Bronchial epithelial cell (primary cell): Measurements from ENCODE around the gene MPHOSPH6. TPM values are rescaled to one million over a fixed set of nuclear protein-coding genes. Genes with fewer than 3 reads are reported as not detected.
"Not testable (repeated sequence)": the region's sequence is repeated elsewhere in the genome, so short reads cannot be mapped to it uniquely, and the experiment has no call there.

Experiments
- DNase-seq: peaks from one replicate; pipeline ENCODE4 v3.0.0-alpha.2; 2010; ENCODE audit warnings: low read depth
- FAIRE-seq: peaks from 2 replicates; lab custom pipeline; 2011; peaks lifted over from hg19 to GRCh38; lab: Jason Lieb, UNC
- H3K27me3 ChIP-seq: 2 replicates; pipeline ENCODE4 v1.5.1; 2011; ENCODE audit warnings: low read length; ENCODE audit not compliant: control insufficient read depth, insufficient read depth
- H3K36me3 ChIP-seq: 2 replicates; pipeline ENCODE4 v1.5.1; 2011; ENCODE audit warnings: low read length; ENCODE audit not compliant: control insufficient read depth, insufficient read depth
- H3K4me3 ChIP-seq: 2 replicates; pipeline ENCODE4 v1.5.1; 2011; ENCODE audit warnings: mild to moderate bottlenecking, low read depth, low read length, control low read depth
- CTCF ChIP-seq: IDR thresholded peaks from 2 replicates; pipeline ENCODE4 v1.5.1; 2011; ENCODE audit warnings: mild to moderate bottlenecking, moderate library complexity, low read length, control low read depth, inconsistent platforms; ENCODE audit not compliant: insufficient read depth, severe bottlenecking
- total RNA-seq: library from RNA; depleted of rRNA; stranded (reverse); fragments of >200 nt; gene quantifications from 2 replicates; pipeline ENCODE4 v1.2.1, GENCODE V29; 2014

MPHOSPH6 gene
- total RNA-seq, 1 donor from 2014 or later, result 91.9 TPM

DNA sequence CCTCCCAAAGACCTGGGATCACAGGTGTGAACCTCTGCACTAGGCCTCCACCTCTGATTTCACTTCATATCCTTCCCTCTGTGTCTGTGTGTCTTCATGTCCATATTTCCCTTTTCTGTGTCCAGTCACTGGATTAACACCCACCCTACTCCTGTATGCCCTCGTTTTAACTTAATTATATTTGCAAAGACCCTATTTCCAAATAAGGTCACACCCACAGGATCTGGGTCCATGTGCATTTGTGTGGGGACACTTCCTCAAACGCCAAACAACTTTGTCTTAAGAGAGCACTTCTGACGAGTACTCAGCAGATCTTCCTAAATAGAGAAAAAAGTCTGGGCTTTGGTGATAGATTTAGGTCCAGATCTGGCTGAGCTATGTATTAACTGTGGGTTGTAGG lies 56.3 kb downstream of the MPHOSPH6 start:
- Histone ChIP-seq H3K4me3 (no peak overlapping the region), H3K36me3 (no peaks in the 10 kb centered on the region), H3K27me3 (no peaks in the 10 kb centered on the region)
- no peak for TF ChIP-seq CTCF
- FAIRE-seq (no peak), DNase-seq (no peak)

DNA sequence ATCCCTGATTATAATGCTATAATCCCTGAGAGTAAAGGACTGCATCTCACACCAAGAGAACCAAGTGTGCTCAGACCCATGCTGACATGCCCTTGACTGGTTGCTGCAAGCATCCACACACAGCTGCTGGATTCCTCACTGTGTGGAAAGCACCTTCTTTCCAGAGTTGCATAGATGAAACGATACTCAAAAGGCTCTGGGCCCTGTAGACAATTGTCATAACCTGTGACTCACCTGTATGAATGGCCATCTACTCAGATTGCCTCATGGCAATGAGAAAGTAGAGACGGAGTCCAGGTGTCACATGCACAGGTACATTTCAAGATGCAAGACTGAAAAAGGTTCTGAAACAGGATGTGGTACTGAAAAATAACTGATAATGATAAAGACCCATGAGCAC lies 58.1 kb downstream of the MPHOSPH6 start:
- no peaks in the 10 kb centered on the region for H3K27me3 ChIP-seq
- no peak for TF ChIP-seq CTCF
- H3K36me3 ChIP-seq, result no peaks in the 10 kb centered on the region
- peak; percentile 99 for DNase-seq
- no peak overlapping the region for H3K4me3 ChIP-seq
- no peak for FAIRE-seq

DNA sequence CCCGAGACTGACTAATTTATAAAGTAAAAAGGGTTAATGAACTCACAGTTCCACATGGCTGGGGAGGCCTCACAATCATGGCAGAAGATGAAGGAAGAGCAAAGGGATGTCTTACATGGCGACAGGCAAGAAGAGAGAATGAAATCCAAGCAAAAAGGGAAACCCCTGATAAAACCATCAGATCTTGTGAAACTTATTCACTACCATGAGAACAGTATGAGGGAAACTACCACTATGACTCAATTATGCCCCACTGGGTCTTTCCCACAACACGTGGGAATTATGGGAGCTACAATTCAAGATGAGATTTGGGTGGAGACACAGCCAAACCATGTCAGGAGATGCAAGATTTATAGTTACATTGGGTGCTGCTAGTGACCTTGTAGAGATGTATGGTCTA lies 60.8 kb downstream of the MPHOSPH6 start:
- H3K4me3 ChIP-seq, FAIRE-seq, H3K36me3 ChIP-seq, DNase-seq, H3K27me3 ChIP-seq: not testable (repeated sequence)

- H3K27me3 ChIP-seq, result no peaks in the 10 kb centered on the region
- DNase-seq (no peak), FAIRE-seq (no peak)
- no peaks in the 10 kb centered on the region for H3K36me3 ChIP-seq
- no peak for TF ChIP-seq CTCF
- H3K4me3 ChIP-seq, result no peak overlapping the region
These were observed 61.2 kb downstream of the MPHOSPH6 start for GRCh38 chr16:82108774-82109173.

DNA sequence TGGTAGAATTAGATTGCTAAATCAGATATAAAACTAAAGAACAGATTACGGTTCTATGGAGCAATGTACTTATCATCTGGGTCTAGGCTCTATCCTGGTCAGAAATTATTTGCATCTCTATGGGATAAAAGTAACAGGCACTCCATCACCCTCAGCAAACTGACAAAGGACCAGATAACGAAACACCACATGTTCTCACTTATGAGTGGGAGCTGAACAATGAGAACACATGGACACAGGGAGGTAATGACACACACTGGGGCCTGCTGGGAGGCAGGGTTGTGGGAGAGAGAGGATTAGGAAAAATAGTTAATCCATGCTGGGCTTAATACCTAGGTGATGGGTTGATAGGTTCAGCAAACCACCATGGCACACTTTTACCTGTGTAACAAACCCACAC lies 61.9 kb downstream of the MPHOSPH6 start:
- H3K27me3 ChIP-seq, result no peaks in the 10 kb centered on the region
- H3K4me3 ChIP-seq, result no peak overlapping the region
- DNase-seq, result no peak
- no peaks in the 10 kb centered on the region for H3K36me3 ChIP-seq
- no peak for FAIRE-seq
- no peak for TF ChIP-seq CTCF

DNA sequence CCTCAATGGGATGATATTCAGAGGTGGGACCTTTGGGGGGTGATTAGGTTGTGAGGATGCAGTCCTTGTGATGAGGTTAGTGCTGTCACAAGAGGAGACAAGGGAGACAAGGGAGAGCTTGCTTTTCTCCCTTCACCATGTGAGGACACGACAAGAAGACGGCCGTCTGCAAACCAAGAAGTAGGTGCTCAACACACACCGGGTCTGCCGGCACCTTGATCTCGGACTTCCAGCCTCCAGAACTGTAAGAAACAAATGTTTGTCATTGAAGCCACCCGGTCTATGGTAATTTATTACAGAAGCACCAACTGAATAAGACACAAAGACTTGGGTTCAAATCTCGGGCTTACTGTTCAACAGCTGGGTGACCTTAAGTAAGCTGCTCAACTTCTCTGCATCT lies 64.9 kb downstream of the MPHOSPH6 start:
- Histone ChIP-seq H3K27me3 (no peaks in the 10 kb centered on the region), H3K36me3 (no peaks in the 10 kb centered on the region), H3K4me3 (no peak overlapping the region)
- FAIRE-seq, result peak; percentile 75
- no peak for TF ChIP-seq CTCF
- no peak for DNase-seq

Other genes with a start within 250 kb of the MPHOSPH6 start
- gene SDR42E1, start 158.8 kb downstream of the MPHOSPH6 start, total RNA-seq, result 23.2 and 29.1 TPM in 2 replicates
- 10.4 and 63.7 TPM in 2 replicates for gene HSD17B2, start 135.0 kb downstream of the MPHOSPH6 start, total RNA-seq